Ectodermal cell (in vitro differentiated cells): ENCODE data around the gene IL6R.
"Not testable (repeated sequence)": the region's sequence is repeated elsewhere in the genome, so short reads cannot be mapped to it uniquely, and the experiment has no call there.

Source experiments
- H3K27ac ChIP-seq: 2 replicates; pipeline ENCODE4 v1.7.0; 2013; ENCODE audit warnings: mild to moderate bottlenecking, low read depth, low read length; ENCODE audit not compliant: insufficient read depth, poor library complexity, severe bottlenecking
- H3K27me3 ChIP-seq: 2 replicates; pipeline ENCODE4 v1.7.0; 2013; ENCODE audit warnings: mild to moderate bottlenecking, low read length; ENCODE audit not compliant: insufficient read depth, control insufficient read depth, poor library complexity, severe bottlenecking
- H3K36me3 ChIP-seq: one replicate; pipeline ENCODE4 v1.7.0; 2013; ENCODE audit warnings: low read length; ENCODE audit not compliant: control insufficient read depth, insufficient read depth
- H3K4me1 ChIP-seq: one replicate; pipeline ENCODE4 v1.7.0; 2013; ENCODE audit warnings: low read length; ENCODE audit not compliant: control insufficient read depth, insufficient read depth
- H3K4me3 ChIP-seq: 2 replicates; pipeline ENCODE4 v1.7.0; 2013; ENCODE audit warnings: low read depth, low read length, control low read depth; ENCODE audit not compliant: insufficient read depth
- H3K9me3 ChIP-seq: 2 replicates; pipeline ENCODE4 v1.7.0; 2013; ENCODE audit warnings: mild to moderate bottlenecking, low read length, moderate library complexity; ENCODE audit not compliant: control insufficient read depth
- WGBS, 2 experiments: methylation state at CpG; one replicate each; pipeline ENCODE4 v1.1.7; 2013; ENCODE audit warnings: missing lambda C conversion rate in 2 of 2; 5-methylcytosine and 5-hydroxymethylcytosine counted together

Gene IL6R

GRCh38 chr1:154416471-154417337 lies 11.6 kb downstream of the IL6R start:
- H3K36me3 ChIP-seq, result no peaks in the 10 kb centered on the region
- no peak overlapping the region for H3K27ac ChIP-seq
- no peaks in the 10 kb centered on the region for H3K4me1 ChIP-seq
- WGBS, 2 experiments, result 95% methylated on average over 9 of the region's 10 CpGs
- no peak overlapping the region for H3K4me3 ChIP-seq
- no peaks in the 10 kb centered on the region for H3K27me3 ChIP-seq
- H3K9me3 ChIP-seq, result no peaks in the 10 kb centered on the region

GRCh38 chr1:154417338-154417608 lies 12.1 kb downstream of the IL6R start:
- Histone ChIP-seq H3K9me3 (no peaks in the 10 kb centered on the region), H3K27me3 (no peaks in the 10 kb centered on the region), H3K27ac (no peak overlapping the region), H3K36me3 (no peaks in the 10 kb centered on the region), H3K4me3 (no peak overlapping the region), H3K4me1 (no peaks in the 10 kb centered on the region)
- 90 to 91% methylated on average over 3 of the region's 3 CpGs for WGBS, 2 experiments

- Histone ChIP-seq H3K9me3 (no peaks in the 10 kb centered on the region), H3K4me3 (no peak overlapping the region), H3K27ac (no peak overlapping the region), H3K4me1 (peaks cover 2% of the 10 kb centered on the region), H3K36me3 (no peaks in the 10 kb centered on the region), H3K27me3 (no peaks in the 10 kb centered on the region)
- 92 to 95% methylated on average over 17 of the region's 17 CpGs for WGBS, 2 experiments
These were observed 13.1 kb downstream of the IL6R start for GRCh38 chr1:154418062-154418921.

GRCh38 chr1:154418923-154419619 lies 13.9 kb downstream of the IL6R start:
- WGBS, 2 experiments, result 85 to 89% methylated on average over 5 of the region's 5 CpGs
- Histone ChIP-seq H3K4me1 (peaks cover 8% of the 10 kb centered on the region), H3K36me3 (no peaks in the 10 kb centered on the region), H3K27me3 (no peaks in the 10 kb centered on the region), H3K4me3 (no peak overlapping the region), H3K9me3 (no peaks in the 10 kb centered on the region), H3K27ac (no peak overlapping the region)

- Histone ChIP-seq H3K9me3 (no peaks in the 10 kb centered on the region), H3K27ac (no peak overlapping the region), H3K4me3 (no peak overlapping the region), H3K36me3 (no peaks in the 10 kb centered on the region), H3K4me1 (peaks cover 8% of the 10 kb centered on the region), H3K27me3 (no peaks in the 10 kb centered on the region)
- 86 to 91% methylated on average over 13 of the region's 13 CpGs for WGBS, 2 experiments
These were observed 14.8 kb downstream of the IL6R start for GRCh38 chr1:154419620-154420571.

- Histone ChIP-seq H3K4me1 (peaks cover 8% of the 10 kb centered on the region), H3K27me3 (no peaks in the 10 kb centered on the region), H3K4me3 (no peak overlapping the region), H3K9me3 (no peaks in the 10 kb centered on the region), H3K36me3 (no peaks in the 10 kb centered on the region), H3K27ac (no peak overlapping the region)
- WGBS, 2 experiments, result 80 to 82% methylated on average over 8 of the region's 10 CpGs
These were observed 16.1 kb downstream of the IL6R start for GRCh38 chr1:154420961-154421924.

GRCh38 chr1:154422049-154422448 lies 16.9 kb downstream of the IL6R start:
- H3K27me3 ChIP-seq, H3K9me3 ChIP-seq, H3K4me1 ChIP-seq, H3K27ac ChIP-seq, H3K36me3 ChIP-seq, H3K4me3 ChIP-seq: not testable (repeated sequence)
- 87 to 90% methylated on average over 8 of the region's 8 CpGs for WGBS, 2 experiments

GRCh38 chr1:154422521-154422920 lies 17.4 kb downstream of the IL6R start:
- H3K9me3 ChIP-seq, result no peaks in the 10 kb centered on the region
- peaks cover 8% of the 10 kb centered on the region for H3K4me1 ChIP-seq
- no peaks in the 10 kb centered on the region for H3K27me3 ChIP-seq
- no peak overlapping the region for H3K4me3 ChIP-seq
- 87 to 91% methylated on average over 9 of the region's 9 CpGs for WGBS, 2 experiments
- H3K27ac ChIP-seq, result no peak overlapping the region
- no peaks in the 10 kb centered on the region for H3K36me3 ChIP-seq
